Sigmoid colon (tissue), 4 donors: Measurements from ENCODE around the gene IRX4.

Experiments
- EP300 ChIP-seq, 4 donors: sonication (generic); formaldehyde crosslinking; IDR thresholded peaks; one replicate each; pipeline ENCODE4 v1.6.1; 2017; ENCODE audit warnings: antibody characterized with exemption in 4 of 4
- POLR2A ChIP-seq, 2 donors: fragments of 450-650 bp; IDR thresholded peaks; one replicate each; pipeline ENCODE4 v1.6.1; 2016; ENCODE audit warnings: antibody characterized with exemption in 2 of 2, mild to moderate bottlenecking in 2 of 2, moderate library complexity in 2 of 2
- POLR2AphosphoS5 ChIP-seq, 4 donors: sonication (generic); formaldehyde crosslinking; IDR thresholded peaks; one replicate each; pipeline ENCODE4 v1.6.1; 2017; ENCODE audit warnings: antibody characterized with exemption in 4 of 4
- TF ChIP-seq, protein P1 (sequence below), 4 experiments: fragments of 450-650 bp in 3 of 4; fragments of 200-600 bp in 1 of 4; IDR thresholded peaks; one replicate each; pipeline ENCODE4 v1.5.1; 2016 to 2019; ENCODE audit warnings: antibody characterized with exemption in 4 of 4, mild to moderate bottlenecking in 3 of 4, moderate library complexity in 2 of 4

GRCh38 chr5:1883120-1883924 is 597 bp upstream of the IRX4 start:
- TF ChIP-seq, protein P1, sequence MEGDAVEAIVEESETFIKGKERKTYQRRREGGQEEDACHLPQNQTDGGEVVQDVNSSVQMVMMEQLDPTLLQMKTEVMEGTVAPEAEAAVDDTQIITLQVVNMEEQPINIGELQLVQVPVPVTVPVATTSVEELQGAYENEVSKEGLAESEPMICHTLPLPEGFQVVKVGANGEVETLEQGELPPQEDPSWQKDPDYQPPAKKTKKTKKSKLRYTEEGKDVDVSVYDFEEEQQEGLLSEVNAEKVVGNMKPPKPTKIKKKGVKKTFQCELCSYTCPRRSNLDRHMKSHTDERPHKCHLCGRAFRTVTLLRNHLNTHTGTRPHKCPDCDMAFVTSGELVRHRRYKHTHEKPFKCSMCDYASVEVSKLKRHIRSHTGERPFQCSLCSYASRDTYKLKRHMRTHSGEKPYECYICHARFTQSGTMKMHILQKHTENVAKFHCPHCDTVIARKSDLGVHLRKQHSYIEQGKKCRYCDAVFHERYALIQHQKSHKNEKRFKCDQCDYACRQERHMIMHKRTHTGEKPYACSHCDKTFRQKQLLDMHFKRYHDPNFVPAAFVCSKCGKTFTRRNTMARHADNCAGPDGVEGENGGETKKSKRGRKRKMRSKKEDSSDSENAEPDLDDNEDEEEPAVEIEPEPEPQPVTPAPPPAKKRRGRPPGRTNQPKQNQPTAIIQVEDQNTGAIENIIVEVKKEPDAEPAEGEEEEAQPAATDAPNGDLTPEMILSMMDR (IDR thresholded peaks at IDR 0.05), result no peak
- no peak for TF ChIP-seq POLR2AphosphoS5 (IDR thresholded peaks at IDR 0.05)
- no peak for TF ChIP-seq POLR2A (IDR thresholded peaks at IDR 0.05)
- no peak for TF ChIP-seq EP300 (IDR thresholded peaks at IDR 0.05)
